Measurements from ENCODE around the gene KMT5C.

KMT5C gene

DNA sequence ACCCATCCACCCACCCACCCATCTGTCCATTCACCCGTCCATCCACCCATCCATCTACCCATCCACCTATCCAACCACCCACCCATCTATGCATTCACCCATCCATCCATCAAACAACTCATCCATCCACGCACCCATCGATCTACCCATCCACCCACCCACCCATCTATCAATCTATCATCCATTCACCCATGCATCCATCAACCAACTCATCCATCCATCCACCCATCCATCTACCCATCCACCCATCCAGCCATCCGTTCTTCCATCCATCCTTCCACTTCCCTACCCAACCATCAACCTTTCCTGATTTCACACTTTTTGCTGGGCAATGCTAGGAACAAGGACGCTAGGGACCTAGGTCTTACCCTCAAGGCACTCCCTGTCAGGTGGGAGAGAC, 42.3 kb downstream of the KMT5C start:
- no peak overlapping the region for H3K4me3 ChIP-seq (ENCODE audit: low read length)
- no peak for DNase-seq (ENCODE audit: low read depth, low spot score)

DNA sequence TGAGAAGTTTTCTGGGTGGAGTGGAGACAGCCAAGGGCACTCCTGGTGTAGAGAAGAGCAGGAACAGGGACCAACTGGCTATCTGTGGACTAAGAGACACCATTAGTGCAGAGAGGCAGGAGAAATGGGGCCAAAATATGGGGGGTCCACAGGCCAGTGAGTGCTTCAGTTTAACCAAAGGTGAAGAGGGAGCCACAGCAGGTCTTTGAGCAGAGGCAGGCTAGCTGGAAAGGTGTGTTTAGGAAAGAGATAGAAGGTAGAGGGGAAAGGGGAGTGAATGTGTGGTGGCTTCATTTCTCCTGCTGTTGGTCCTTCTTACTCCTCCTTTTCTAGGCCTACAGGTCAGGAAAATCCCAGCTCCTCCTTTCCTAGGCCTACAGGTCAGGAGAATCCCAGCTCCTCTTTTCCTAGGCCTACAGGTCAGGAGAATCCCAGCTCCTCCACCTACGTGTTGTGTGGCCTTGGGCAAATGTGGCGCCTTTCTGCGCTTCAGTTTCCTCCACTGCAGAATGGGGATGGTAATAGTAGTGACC, 42.9 kb downstream of the KMT5C start:
- no peak overlapping the region; the same call in 1 of the 2 replicates for H3K4me3 ChIP-seq (ENCODE audit: low read length)
- DNase-seq (ENCODE audit: low read depth, low spot score): no peak

DNA sequence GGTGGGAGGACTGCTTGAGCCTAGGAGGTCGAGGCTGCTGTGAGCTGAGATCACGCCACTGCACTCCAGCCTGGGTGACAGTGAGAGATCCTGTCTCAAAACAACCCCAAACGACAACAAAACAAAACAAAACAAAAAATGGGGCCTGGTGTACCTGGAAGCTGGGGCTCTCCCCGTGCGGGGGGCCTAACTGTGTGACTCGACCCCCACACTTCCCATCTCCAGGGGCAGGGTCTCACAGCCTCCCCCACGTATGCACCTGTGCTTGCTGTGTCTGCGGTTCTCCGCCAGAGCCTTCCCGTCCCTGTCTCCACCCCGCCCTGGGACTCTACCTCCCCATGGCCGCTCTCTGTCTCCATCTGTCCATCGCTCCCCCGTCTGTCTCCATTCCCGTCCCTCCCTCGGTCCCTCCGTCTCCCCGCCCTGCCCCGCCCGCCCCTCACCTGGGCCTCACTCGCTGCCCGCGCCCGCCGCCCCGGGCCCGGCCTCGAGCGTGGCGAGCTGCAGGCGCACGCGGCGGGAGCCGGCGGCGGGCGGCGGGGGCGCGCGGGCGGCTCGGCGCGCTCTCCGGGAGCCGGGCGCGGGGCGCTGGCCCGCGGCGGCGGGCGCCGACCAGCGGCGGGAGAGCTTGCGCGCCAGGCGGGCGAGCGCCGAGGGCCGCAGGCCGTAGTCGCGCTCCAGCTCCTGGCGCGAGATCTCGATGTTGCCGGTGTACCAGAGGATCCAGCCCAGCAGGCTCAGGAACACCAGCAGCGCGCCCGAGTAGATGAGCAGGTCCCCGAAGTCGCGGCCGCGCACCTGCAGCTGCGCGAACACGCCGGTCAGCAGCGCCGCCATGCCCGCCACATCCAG, 43.8 kb downstream of the KMT5C start:
- peak overlapping the region; percentile 99 for H3K4me3 ChIP-seq (ENCODE audit: low read length)
- no peak for DNase-seq (ENCODE audit: low read depth, low spot score)

DNA sequence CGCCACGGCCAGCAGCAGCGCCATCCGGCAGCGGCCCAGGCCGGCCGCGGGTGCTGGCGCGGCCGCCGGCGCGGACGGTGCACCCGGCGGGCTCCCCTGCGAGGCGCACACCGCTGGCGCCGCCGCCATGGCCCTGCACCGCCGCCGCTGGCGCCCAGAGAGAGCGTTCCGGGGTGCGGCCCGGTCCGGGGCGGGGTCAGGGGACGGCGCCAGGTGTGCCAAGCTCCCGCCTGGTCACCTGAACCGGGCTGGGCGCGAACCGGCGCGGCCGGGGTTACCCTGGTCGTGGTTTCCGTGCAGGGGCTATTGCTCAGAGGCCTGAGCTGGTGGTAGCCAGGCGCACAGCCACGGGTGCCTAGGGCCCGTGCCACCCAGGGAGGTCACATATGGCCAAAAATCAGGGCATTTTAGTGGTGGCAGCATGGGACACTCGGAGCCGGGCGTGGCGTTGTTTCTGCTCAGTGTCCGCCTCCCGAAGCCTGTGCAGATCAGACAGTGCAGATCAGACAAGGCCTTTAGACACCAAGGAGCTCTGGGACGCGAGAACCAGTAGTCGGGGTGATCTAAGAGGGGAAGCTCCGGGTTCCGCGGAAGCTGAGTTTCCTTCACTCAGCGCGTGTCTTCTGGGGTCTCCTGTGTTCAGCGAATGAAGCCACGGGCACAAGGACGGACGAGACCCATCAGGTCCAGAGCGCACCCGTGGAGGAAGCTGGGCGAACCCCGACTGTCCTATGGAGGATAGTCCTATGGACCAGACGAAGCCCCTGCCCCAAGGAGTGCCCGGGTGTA, 44.6 kb downstream of the KMT5C start, which contains the start of gene TMEM238:
Gene TMEM238, minus strand, starts transcription at position 162 of the 789 bp plus-strand sequence. Its CDS starts 33 bp downstream, at position 129.
- peak within 1 kb of the TSS; percentile 99 for H3K4me3 ChIP-seq (ENCODE audit: low read length)
- DNase-seq (ENCODE audit: low read depth, low spot score): peak; percentile 35

DNA sequence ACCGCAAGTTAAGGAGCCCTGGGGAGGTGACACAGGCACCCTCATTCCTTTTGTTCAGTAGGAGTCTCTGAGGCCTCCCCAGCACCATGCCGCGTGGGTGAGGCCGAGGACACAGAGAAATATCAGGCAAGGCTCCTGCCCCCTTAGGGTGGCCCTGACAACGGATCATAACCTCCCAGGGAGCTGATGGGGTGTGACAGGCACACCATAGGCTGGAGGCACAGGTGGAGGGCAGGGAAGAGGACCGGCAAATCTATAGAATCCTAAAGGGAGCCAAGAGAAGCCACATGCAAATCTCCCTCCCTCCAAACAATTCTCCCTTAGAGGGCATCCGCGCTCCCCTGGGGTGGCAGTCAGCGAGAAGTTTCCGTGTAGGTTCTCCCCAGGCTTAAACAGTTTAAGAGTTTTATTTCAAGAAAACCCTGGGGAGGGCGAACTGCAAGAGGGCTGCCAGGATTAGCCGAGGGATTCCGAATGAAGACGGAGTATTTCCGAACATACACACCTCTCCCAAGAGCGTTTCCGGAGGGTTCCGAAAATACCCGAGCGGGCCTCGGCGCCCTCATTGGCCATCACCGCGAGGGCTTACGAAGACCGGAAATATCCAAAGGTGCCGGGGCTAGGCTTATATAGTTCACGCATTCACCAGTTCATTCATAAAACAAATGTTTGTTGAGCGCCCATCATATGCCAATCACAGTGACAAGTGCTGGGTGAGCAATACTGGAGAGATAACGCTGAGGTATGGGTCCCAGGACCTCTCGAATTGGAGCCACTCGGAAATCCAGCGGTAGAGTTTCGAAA, 45.4 kb downstream of the KMT5C start:
- peak overlapping the region; percentile 99 for H3K4me3 ChIP-seq (ENCODE audit: low read length)
- DNase-seq (ENCODE audit: low read depth, low spot score): peak; percentile 97

DNA sequence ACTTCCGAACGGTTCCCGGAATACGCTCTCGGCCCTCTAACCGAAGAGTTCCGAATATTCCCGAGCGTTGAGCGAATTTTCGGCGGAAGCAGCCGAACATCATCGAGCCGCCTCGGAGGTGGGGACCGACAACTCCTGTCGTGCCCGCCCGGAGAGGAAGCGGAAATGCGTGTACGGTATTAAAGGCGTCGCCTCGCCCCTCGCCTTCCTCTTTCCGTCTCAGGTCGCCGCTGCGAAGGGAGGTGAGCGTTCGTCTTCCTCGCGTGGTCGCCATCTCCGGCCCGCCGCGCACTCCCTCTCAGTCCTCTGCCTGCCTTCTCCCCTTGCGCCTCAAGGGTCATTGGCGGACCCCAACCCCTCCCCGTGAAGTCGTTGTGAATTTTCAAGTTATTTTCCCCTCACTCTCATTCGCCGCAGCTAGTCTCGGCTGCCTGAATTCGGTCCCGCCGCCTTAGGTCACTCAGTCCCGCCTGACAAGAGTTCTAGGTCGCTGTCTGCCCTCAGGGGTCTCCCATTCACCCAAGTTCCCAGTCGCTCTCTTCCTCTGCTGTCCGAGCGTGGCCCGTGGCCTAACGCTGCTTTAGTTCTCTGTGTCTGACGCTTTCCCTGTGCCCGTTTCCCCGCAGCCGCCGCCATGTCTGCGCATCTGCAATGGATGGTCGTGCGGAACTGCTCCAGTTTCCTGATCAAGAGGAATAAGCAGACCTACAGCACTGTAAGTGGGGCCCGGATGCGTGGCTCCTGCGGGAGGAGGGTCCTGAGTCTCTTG, 46.2 kb downstream of the KMT5C start, which contains the start of gene RPL28:
Gene RPL28, plus strand, starts transcription at position 209 of the 769 bp plus-strand sequence. Its CDS starts 426 bp downstream, at position 635.
- peak within 1 kb of the TSS; percentile 99 for H3K4me3 ChIP-seq (ENCODE audit: low read length)
- peak; percentile 98 for DNase-seq (ENCODE audit: low read depth, low spot score)

DNA sequence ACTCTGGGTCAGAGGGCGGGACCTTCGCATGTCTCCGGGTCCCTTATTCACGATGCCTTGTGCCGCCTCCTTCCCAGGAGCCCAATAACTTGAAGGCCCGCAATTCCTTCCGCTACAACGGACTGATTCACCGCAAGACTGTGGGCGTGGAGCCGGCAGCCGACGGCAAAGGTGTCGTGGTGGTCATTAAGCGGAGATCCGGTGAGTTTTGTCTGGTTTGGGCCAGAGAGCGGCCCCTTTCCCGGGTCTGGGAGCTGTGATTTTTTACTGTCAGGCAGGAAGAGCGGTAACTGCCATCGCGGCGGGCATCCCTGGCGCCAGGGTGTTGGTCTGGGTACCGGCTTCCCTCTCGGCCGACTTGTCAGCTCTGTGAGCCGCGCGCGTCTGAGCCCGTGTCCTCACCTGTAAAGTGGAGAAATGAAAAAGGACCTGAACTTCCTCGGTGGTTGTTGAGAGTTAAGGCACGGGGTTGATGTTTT, 46.9 kb downstream of the KMT5C start:
- no peak for DNase-seq (ENCODE audit: low read depth, low spot score)
- H3K4me3 ChIP-seq (ENCODE audit: low read length): peak overlapping the region; percentile 99

DNA sequence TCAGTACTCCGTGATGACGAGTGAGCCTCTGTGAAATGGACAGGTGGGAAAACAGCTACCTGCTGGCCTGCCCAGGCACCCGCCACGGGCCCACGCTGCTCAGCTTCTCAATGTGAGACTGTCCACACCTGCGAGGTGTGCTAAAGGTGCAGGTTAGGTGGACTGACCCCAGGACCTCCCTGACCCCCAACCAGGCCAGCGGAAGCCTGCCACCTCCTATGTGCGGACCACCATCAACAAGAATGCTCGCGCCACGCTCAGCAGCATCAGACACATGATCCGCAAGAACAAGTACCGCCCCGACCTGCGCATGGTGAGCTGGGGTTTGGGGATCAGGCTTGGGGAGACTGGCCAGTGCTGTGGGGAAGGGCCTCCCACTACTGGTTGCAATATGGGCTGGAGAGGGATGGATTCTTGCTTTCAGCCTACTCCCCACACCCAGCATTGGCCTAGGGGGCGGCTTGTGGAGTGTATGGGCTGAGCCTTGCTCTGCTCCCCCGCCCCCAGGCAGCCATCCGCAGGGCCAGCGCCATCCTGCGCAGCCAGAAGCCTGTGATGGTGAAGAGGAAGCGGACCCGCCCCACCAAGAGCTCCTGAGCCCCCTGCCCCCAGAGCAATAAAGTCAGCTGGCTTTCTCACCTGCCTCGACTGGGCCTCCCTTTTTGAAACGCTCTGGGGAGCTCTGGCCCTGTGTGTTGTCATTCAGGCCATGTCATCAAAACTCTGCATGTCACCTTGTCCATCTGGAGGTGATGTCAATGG, 48.2 kb downstream of the KMT5C start:
- peak overlapping the region; percentile 99; the same call in 1 of the 2 replicates for H3K4me3 ChIP-seq (ENCODE audit: low read length)

DNA sequence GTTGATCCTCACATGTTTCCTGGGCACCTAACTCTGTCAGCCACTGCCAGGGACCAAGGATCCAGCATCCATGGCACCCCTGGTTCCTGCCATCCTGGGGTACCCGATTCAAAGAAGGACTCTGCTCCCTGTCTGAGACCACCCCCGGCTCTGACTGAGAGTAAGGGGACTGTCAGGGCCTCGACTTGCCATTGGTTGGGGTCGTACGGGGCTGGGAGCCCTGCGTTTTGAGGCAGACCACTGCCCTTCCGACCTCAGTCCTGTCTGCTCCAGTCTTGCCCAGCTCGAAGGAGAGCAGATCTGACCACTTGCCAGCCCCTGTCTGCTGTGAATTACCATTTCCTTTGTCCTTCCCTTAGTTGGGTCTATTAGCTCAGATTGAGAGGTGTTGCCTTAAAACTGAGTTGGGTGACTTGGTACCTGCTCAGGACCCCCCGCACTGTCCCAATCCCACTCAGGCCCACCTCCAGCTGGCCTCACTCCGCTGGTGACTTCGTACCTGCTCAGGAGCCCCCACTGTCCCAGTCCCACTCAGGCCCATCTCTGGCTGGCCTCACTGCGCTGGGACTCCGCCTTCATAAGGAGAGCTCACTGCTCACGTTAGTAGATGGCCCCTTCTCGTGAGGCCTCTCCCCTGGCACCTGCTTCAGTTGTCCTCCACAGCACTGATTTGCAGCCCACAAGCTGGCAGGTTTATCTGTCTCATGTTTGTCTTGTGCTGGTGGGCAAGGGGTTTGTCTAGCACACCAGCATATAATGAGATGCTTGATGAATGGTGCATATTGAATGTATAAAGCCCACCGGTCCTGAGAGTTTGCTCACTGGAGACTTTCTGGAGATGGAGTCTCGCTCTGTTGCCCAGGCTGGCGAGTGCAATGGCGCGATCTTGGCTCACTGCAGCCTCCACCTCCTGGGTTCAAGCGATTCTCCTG, 50.0 kb downstream of the KMT5C start:
- no peak overlapping the region for H3K4me3 ChIP-seq (ENCODE audit: low read length)

More for the DNA sequence above, 48.2 kb downstream of the KMT5C start:
- DNase-seq (ENCODE audit: low read depth, low spot score): no peak

DNA sequence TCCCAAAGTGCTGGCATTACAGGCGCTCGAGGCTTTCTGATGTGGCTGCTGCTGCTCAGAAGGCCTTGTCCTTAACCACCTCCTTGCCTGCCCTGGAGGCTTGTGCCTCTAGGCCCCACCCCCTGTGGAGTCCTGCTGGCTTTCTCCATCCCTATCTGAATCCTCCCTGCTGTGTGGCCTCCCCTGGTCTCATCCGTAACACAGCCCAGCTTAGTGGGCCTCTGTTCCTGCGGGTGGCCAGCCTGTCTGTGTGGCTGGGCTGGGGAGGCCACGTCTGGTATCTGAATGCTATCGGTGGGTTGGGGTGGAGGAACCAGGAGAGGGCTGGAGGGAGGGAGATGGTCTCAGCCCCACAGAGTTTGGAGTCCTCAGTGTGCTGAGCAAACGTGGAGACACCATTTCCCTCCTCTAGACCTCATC, 50.8 kb downstream of the KMT5C start:
- DNase-seq (ENCODE audit: low read depth, low spot score): no peak

More for the DNA sequence above, 50.0 kb downstream of the KMT5C start:
- no peak for DNase-seq (ENCODE audit: low read depth, low spot score)

DNA sequence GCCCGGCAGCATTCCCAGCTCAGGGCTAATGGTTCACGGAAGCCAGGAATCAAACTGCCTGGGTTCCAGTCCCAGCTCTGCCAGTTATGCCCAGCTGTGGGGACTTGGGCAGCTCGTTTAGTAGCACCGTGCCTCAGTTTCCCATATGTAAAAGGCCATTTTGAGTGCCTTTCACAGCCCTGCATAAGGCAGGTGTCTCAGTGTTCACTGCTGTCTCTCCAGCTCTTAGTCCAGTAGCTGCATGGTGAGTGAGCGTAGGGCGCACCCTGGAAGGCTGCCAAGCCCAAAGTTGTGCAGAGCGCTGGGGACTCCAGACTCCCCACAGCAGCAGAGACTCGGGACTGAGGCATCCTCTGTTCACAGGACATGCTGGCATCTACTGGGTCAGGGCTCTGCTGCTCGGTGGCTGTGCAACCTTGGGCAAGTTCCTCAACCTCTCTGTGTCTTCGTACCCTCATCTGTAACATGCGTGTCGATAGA, 51.6 kb downstream of the KMT5C start:
- no peak overlapping the region for H3K4me3 ChIP-seq (ENCODE audit: low read length)
- no peak for DNase-seq (ENCODE audit: low read depth, low spot score)

More for the DNA sequence above, 50.8 kb downstream of the KMT5C start:
- H3K4me3 ChIP-seq (ENCODE audit: low read length): no peak overlapping the region

DNA sequence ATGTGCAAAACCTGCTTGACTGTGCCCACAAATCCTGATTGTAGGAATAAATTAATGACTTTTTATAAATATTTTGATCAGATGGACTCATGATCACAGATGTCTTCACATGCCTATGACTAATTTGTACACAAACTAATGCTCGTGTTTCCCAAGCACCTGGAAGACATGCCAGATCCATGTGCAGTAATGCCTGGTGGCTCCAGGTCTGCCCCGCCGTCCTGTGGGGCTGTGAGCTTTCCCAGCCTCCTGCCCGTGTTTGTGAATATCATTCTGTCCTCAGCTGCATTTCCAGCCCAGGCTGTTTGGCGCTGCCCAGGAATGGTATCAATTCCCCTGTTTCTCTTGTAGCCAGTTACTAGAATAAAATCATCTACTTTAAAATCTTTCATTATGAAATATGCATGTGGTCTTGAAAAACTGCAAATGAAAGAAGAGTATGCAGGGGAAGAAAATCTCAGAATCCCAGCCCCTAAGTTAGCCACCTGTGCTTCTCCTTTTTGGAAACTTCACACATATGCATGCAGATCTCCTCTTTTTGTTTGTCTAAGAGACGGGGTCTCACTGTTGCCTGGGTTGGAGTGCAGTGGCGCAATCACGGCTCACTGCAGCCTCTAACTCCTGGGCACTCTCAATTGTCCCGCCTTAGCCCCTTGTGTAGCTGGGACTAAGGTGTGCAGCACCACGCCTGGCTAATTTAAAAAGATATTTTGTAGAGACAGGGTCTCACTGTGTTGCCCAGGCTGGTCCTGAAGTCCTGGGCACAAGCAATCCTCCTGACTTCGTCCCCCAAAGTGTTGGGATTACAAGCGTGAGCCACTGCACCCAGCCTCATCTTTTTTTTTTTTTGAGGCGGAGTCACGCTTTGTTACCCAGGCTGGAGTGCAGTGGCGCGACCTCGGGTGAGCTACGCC, 52.3 kb downstream of the KMT5C start:
- H3K4me3 ChIP-seq (ENCODE audit: low read length): no peak overlapping the region
- no peak for DNase-seq (ENCODE audit: low read depth, low spot score)

DNA sequence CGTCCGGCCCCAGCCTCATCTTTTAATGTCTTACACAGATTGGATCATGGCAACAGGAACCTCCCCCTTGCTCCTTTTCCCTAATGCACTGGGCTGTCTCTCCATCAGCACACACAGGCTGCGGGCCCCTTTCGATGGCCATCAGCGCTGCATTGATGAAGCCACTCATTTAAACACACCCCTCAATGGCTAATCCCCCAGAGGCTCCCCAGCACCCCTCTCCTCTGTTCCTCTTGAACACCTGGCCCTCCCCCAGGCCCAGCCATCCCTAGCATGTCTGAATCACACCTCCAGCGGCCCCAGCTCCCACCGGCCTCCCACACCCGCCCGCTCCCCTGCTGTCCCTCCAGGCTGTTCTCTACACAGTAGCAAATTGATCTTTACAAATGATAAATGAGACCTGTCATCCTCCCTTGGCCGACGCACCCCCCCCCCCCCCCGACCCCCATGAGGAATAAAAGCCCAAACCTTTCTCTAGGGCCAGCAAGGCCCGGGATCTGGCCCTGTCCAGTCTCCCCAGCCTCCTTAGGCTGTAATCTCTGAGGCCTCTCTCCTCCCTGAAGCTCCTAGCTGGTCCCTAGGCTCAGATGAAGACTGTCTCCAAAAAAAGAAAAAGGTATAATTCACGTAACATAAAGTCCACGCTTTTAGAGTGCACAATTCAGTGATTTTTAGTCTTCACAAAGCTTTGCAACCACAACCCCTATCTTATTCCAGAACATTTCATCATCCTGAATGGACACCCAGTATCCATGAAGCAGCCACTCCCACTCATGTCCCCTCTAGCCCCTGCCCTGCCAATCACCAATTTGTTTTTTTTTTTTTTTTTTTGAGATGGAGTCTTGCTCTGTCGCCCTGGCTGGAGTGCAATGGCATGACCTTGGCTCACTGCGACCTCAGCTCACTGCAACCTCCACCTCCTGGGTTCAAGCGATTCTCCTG, 53.4 kb downstream of the KMT5C start:
- DNase-seq (ENCODE audit: low read depth, low spot score): no peak
- no peak overlapping the region for H3K4me3 ChIP-seq (ENCODE audit: low read length)
